ENCODE results near the gene IGFL4. TPM values are rescaled to one million over a fixed set of nuclear protein-coding genes. Genes with fewer than 3 reads are reported as not detected.

Gene IGFL4
- total RNA-seq, 2 experiments from 2014 or later = not detected

- DNase-seq (peak; percentile 82), ATAC-seq (peak; percentile 94)
- Mint-ChIP-seq H3K9me3 (no peaks in the 10 kb centered on the region), H3K36me3 (ENCODE audit: low read depth) (peaks cover 28% of the 10 kb centered on the region), H3K27me3 (peaks cover 6% of the 10 kb centered on the region), H3K4me1 (ENCODE audit: low read depth) (peaks cover 5% of the 10 kb centered on the region), H3K4me3 (no peak overlapping the region), H3K27ac (no peak overlapping the region)
- peak; percentile 80 for TF ChIP-seq CTCF (IDR thresholded peaks at IDR 0.05)
- POLR2A ChIA-PET = interaction anchor here (0.6 to 2.6 kb wide), 2 partner anchors 14 to 448 kb away, joined by 3 to 7 read pairs; partner anchors contain the start of gene CCDC61
- CTCF ChIA-PET = interaction anchor here (0.7 to 2.2 kb wide), 11 partner anchors 8 to 256 kb away, joined by 3 to 12 read pairs (median 4); partner anchors contain the start of genes CCDC61 and FOXA3
- intact Hi-C loops (cut with micrococcal nuclease) = no loop called here
Measured at GRCh38 chr19:46009530-46010510, 31.0 kb downstream of the IGFL4 start.

GRCh38 chr19:46006411-46006810, 34.4 kb downstream of the IGFL4 start:
- no peak overlapping the region for H3K4me3 Mint-ChIP-seq
- ATAC-seq = no peak
- no peak for DNase-seq
- peaks cover 19% of the 10 kb centered on the region for H3K36me3 Mint-ChIP-seq (ENCODE audit: low read depth)
- intact Hi-C loops (cut with micrococcal nuclease) = no loop called here
- no peak overlapping the region for H3K27ac Mint-ChIP-seq
- ChIA-PET CTCF (interaction anchor here (1.2 kb wide), 1 partner anchor 12 kb away, joined by 3 read pairs; the partner anchor contains the start of gene CCDC61), POLR2A (no interaction called here)
- TF ChIP-seq CTCF (IDR thresholded peaks at IDR 0.05) = no peak
- H3K27me3 Mint-ChIP-seq = no peaks in the 10 kb centered on the region
- H3K4me1 Mint-ChIP-seq (ENCODE audit: low read depth) = no peaks in the 10 kb centered on the region
- no peaks in the 10 kb centered on the region for H3K9me3 Mint-ChIP-seq

- CTCF ChIA-PET = interaction anchor here (1.2 to 2.2 kb wide), 3 partner anchors 8 to 24 kb away, joined by 4 to 8 read pairs (median 5); no protein-coding TSS in a partner anchor
- H3K27ac Mint-ChIP-seq = no peak overlapping the region
- POLR2A ChIA-PET = interaction anchor here (0.6 kb wide), 1 partner anchor 17 kb away, joined by 3 read pairs; no protein-coding TSS in a partner anchor
- no peak for DNase-seq
- intact Hi-C loops (cut with micrococcal nuclease) = no loop called here
- no peaks in the 10 kb centered on the region for H3K27me3 Mint-ChIP-seq
- no peak for TF ChIP-seq CTCF (IDR thresholded peaks at IDR 0.05)
- no peaks in the 10 kb centered on the region for H3K9me3 Mint-ChIP-seq
- peaks cover 3% of the 10 kb centered on the region for H3K36me3 Mint-ChIP-seq (ENCODE audit: low read depth)
- no peak for ATAC-seq
- H3K4me1 Mint-ChIP-seq (ENCODE audit: low read depth) = peaks cover 28% of the 10 kb centered on the region
- no peak overlapping the region for H3K4me3 Mint-ChIP-seq
Measured at GRCh38 chr19:46002678-46003275, 38.0 kb downstream of the IGFL4 start.

- intact Hi-C loops (cut with micrococcal nuclease) = no loop called here
- Mint-ChIP-seq H3K27ac (no peak overlapping the region), H3K4me1 (ENCODE audit: low read depth) (peaks cover 39% of the 10 kb centered on the region), H3K9me3 (no peaks in the 10 kb centered on the region), H3K4me3 (peak overlapping the region; percentile 53), H3K27me3 (no peaks in the 10 kb centered on the region), H3K36me3 (ENCODE audit: low read depth) (no peaks in the 10 kb centered on the region)
- peak; percentile 86 for ATAC-seq
- ChIA-PET POLR2A (no interaction called here), CTCF (interaction anchor here (1.9 kb wide), 1 partner anchor 10 kb away, joined by 8 read pairs; no protein-coding TSS in a partner anchor)
- TF ChIP-seq CTCF (IDR thresholded peaks at IDR 0.05) = no peak
- peak; percentile 79 for DNase-seq
Measured at GRCh38 chr19:46000491-46001246, 40.1 kb downstream of the IGFL4 start.
